Measurements from ENCODE around the gene CELF4. TPM values are rescaled to one million over a fixed set of nuclear protein-coding genes. Genes with fewer than 3 reads are reported as not detected.

Gene CELF4
- total and polyA plus RNA-seq, 2 of the 4 experiments (the other 2 are of a cell fraction), result not detected

GRCh38 chr18:37529863-37530262 lies 35.7 kb downstream of the CELF4 start:
- dilution Hi-C loops (cut with HindIII; ENCODE audit: low sequenced_read_pairs, unreplicated experiment) (no loop called here), in situ Hi-C loops (cut with MboI; ENCODE audit: low sequenced_read_pairs) (no loop called here), intact Hi-C loops (cut with micrococcal nuclease) (no loop called here)
- Histone ChIP-seq H3K4me1 (ENCODE audit: control insufficient read depth, insufficient read depth, low read length) (no peaks in the 10 kb centered on the region), H3K36me3 (ENCODE audit: control insufficient read depth, insufficient read depth, low read length) (no peaks in the 10 kb centered on the region), H2BK15ac (ENCODE audit: low read depth, low read length) (no peak overlapping the region), H3K79me1 (ENCODE audit: low read depth in 1 of 2, low read length in 2 of 2) (no peaks in the 10 kb centered on the region), H3K4me2 (ENCODE audit: low read depth, low read length) (no peak overlapping the region), H3K56ac (ENCODE audit: extremely low read depth, insufficient read depth, low read length) (no peak overlapping the region), H4K8ac (ENCODE audit: low read depth in 2 of 2, low read length in 2 of 2) (no peak overlapping the region), H2BK120ac (ENCODE audit: low read depth, low read length) (no peak overlapping the region), H2AK5ac (ENCODE audit: low read depth, low read length) (no peak overlapping the region), H4K5ac (ENCODE audit: low read depth, low read length) (no peak overlapping the region), H2AK9ac (replicated peaks; ENCODE audit: low read depth, low read length, poor library complexity) (no peak overlapping the region), H2BK20ac (ENCODE audit: low read depth, low read length) (no peak overlapping the region), H3K4me3 (ENCODE audit: insufficient read depth, low read depth, low read length) (no peak overlapping the region), H3K9me3 (ENCODE audit: control insufficient read depth, insufficient read depth, low read length) (no peaks in the 10 kb centered on the region), H3K4ac (ENCODE audit: low read depth, low read length) (no peak overlapping the region), H4K91ac (ENCODE audit: insufficient read depth, low read depth, low read length) (no peak overlapping the region), H3K9me1 (ENCODE audit: insufficient read depth, low read length) (no peaks in the 10 kb centered on the region), H3K14ac (replicated peaks; ENCODE audit: low read depth, low read length) (no peak overlapping the region), H2AFZ (replicated peaks; ENCODE audit: low read length, poor library complexity) (no peak overlapping the region), H3K23ac (ENCODE audit: low read depth, low read length) (no peak overlapping the region), H2BK5ac (ENCODE audit: low read depth, low read length, poor library complexity, severe bottlenecking) (no peak overlapping the region), H3K9ac (ENCODE audit: low read depth, low read length) (no peak overlapping the region), H3K27me3 (ENCODE audit: control insufficient read depth, insufficient read depth, low read length) (peaks cover 16% of the 10 kb centered on the region), H4K20me1 (ENCODE audit: insufficient read depth, low read length) (no peaks in the 10 kb centered on the region), H3K27ac (ENCODE audit: insufficient read depth, low read length) (no peak overlapping the region), H3K18ac (ENCODE audit: low read depth, low read length) (no peak overlapping the region)
- TF ChIP-seq SMC3 (IDR thresholded peaks at IDR 0.05; ENCODE audit: low read depth, low read length), result no peak
- no peak for TF ChIP-seq RFX5 (IDR thresholded peaks at IDR 0.05; ENCODE audit: low read depth, low read length)
- no peak for TF ChIP-seq ELK1 (IDR thresholded peaks at IDR 0.05; ENCODE audit: borderline replicate concordance, low read depth, low read length)
- no peak for TF ChIP-seq RCOR1 (IDR thresholded peaks at IDR 0.05; ENCODE audit: insufficient replicate concordance, low read length)
- TF ChIP-seq POLR2A (IDR thresholded peaks at IDR 0.05; ENCODE audit: low read depth, low read length), result no peak
- TF ChIP-seq MAZ (IDR thresholded peaks at IDR 0.05; ENCODE audit: borderline replicate concordance, low read depth, low read length), result no peak
- no peak for TF ChIP-seq BHLHE40 (IDR thresholded peaks at IDR 0.05; ENCODE audit: low read depth, low read length)
- no peak for TF ChIP-seq RAD21 (IDR thresholded peaks at IDR 0.05; ENCODE audit: low read length)
- TF ChIP-seq CHD1 (IDR thresholded peaks at IDR 0.05; ENCODE audit: low read depth, low read length), result no peak
- TF ChIP-seq MXI1 (IDR thresholded peaks at IDR 0.05; ENCODE audit: borderline replicate concordance, low read depth, low read length), result no peak
- TF ChIP-seq, protein P1, sequence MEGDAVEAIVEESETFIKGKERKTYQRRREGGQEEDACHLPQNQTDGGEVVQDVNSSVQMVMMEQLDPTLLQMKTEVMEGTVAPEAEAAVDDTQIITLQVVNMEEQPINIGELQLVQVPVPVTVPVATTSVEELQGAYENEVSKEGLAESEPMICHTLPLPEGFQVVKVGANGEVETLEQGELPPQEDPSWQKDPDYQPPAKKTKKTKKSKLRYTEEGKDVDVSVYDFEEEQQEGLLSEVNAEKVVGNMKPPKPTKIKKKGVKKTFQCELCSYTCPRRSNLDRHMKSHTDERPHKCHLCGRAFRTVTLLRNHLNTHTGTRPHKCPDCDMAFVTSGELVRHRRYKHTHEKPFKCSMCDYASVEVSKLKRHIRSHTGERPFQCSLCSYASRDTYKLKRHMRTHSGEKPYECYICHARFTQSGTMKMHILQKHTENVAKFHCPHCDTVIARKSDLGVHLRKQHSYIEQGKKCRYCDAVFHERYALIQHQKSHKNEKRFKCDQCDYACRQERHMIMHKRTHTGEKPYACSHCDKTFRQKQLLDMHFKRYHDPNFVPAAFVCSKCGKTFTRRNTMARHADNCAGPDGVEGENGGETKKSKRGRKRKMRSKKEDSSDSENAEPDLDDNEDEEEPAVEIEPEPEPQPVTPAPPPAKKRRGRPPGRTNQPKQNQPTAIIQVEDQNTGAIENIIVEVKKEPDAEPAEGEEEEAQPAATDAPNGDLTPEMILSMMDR (conservative IDR thresholded peaks at IDR 0.05; ENCODE audit: low read depth, low read length), result no peak
- no peak for TF ChIP-seq NFE2L2 (IDR thresholded peaks at IDR 0.05; ENCODE audit: low read depth, low read length)
- TF ChIP-seq USF2 (IDR thresholded peaks at IDR 0.05; ENCODE audit: low read depth, low read length), result no peak
- ATAC-seq (ENCODE audit: low read depth) (no peak), DNase-seq (no peak)
- ChIA-PET CTCF (no interaction called here), POLR2A (ENCODE audit: unreplicated experiment) (no interaction called here)
- WGBS, 2 experiments (ENCODE audit: extremely low coverage in 2 of 2, insufficient read length in 1 of 2), result no CpG with 5 or more reads among the region's 4 CpGs
- no TSS peak for BruUV-seq (replicated peaks)
